Large intestine (tissue), 3 donors: Measurements from ENCODE around the gene PCED1B. TPM values are rescaled to one million over a fixed set of nuclear protein-coding genes. Genes with fewer than 3 reads are reported as not detected.
A peak's percentile ranks its signal among the peaks of the same experiment; 100 is the strongest.

Experiments used
- DNase-seq, 2 donors: peaks; one replicate each; pipeline versions ENCODE4 v3.0.0 to v3.0.0-alpha.2; 2013
- H3K27ac ChIP-seq: one replicate; pipeline ENCODE4 v1.5.1; 2013; ENCODE audit warnings: low read length
- H3K27me3 ChIP-seq: 2 replicates; pipeline ENCODE4 v1.6.1; 2013; ENCODE audit warnings: low read length; ENCODE audit not compliant: control insufficient read depth, insufficient read depth
- H3K36me3 ChIP-seq: 2 replicates; pipeline ENCODE4 v1.6.1; 2013; ENCODE audit warnings: low read length; ENCODE audit not compliant: control insufficient read depth, insufficient read depth
- H3K4me1 ChIP-seq: one replicate; pipeline ENCODE4 v1.6.1; 2013; ENCODE audit warnings: low read length; ENCODE audit not compliant: control insufficient read depth, insufficient read depth
- H3K4me3 ChIP-seq: one replicate; pipeline ENCODE4 v1.5.1; 2013; ENCODE audit warnings: low read length
- H3K9me3 ChIP-seq: one replicate; pipeline ENCODE4 v1.6.1; 2013; ENCODE audit warnings: mild to moderate bottlenecking, low read depth, low read length, moderate library complexity; ENCODE audit not compliant: control insufficient read depth
- WGBS: methylation state at CpG from one replicate; pipeline ENCODE4 v1.1.5; 2013; ENCODE audit warnings: low lambda C conversion rate; ENCODE audit not compliant: insufficient coverage; 5-methylcytosine and 5-hydroxymethylcytosine counted together
- polyA plus RNA-seq: library from polyadenylated mRNA; unstranded; fragments of 120-200 nt; gene quantifications from one replicate; pipeline ENCODE4 v1.2.1, GENCODE V29; 2013

The PCED1B gene
- polyA plus RNA-seq, 1 donor, result 4.3 TPM

- H3K27ac ChIP-seq, result no peak overlapping the region
- H3K4me3 ChIP-seq, result no peak overlapping the region
- H3K4me1 ChIP-seq, result no peaks in the 10 kb centered on the region
- H3K36me3 ChIP-seq, result no peaks in the 10 kb centered on the region
- H3K27me3 ChIP-seq, result no peaks in the 10 kb centered on the region
- no peak for DNase-seq
- no peaks in the 10 kb centered on the region for H3K9me3 ChIP-seq
- WGBS, result no CpG with 5 or more reads among the region's 2 CpGs
Observed at GRCh38 chr12:47147739-47148138, 68.3 kb downstream of the PCED1B start.

GRCh38 chr12:47149146-47149545 is 69.7 kb downstream of the PCED1B start:
- no peaks in the 10 kb centered on the region for H3K4me1 ChIP-seq
- no peaks in the 10 kb centered on the region for H3K9me3 ChIP-seq
- no peaks in the 10 kb centered on the region for H3K27me3 ChIP-seq
- no peak overlapping the region for H3K4me3 ChIP-seq
- WGBS, result no CpG with 5 or more reads among the region's 3 CpGs
- H3K36me3 ChIP-seq, result no peaks in the 10 kb centered on the region
- no peak overlapping the region for H3K27ac ChIP-seq
- DNase-seq, result no peak

- no peaks in the 10 kb centered on the region for H3K4me1 ChIP-seq
- whole genome bisulfite sequencing, result no CpG with 5 or more reads among the region's 1 CpG
- no peak overlapping the region for H3K27ac ChIP-seq
Observed at GRCh38 chr12:47152095-47152494, 72.7 kb downstream of the PCED1B start.

DNA sequence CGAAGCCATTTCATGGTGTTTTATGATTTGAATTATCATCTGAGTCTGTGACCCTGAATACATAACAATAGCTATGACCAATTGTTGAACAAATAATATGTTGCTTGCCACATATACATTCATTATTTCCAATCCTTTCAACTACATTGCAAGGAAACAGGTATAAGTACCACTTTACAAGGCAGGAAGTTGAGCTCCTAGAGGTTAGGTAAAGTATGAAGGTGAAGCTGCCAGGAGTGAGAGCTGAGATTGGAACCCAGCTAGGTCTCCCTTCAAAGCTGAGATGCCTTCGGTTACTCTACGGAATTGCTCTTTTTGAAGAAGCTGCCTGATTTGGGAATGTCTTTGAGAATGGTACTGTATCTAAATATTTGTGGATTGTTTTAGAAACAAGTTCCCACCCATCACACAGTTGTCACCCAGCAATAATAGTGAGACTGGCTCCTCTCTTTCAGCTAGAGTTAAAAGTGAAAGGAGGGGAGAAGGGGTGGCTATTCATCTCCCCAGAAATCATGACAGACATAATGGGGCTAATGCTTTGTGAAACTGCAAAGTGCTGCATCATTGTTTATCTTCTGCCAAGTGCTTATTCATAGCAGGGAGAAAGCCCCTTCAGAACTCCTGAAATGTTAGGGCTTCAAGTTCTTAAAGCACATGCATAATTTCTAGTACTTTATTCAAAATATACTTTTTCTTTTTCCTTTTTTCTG is 76.2 kb downstream of the PCED1B start:
- H3K27ac ChIP-seq, result no peak overlapping the region
- no peaks in the 10 kb centered on the region for H3K36me3 ChIP-seq
- no peak overlapping the region for H3K4me3 ChIP-seq
- no peaks in the 10 kb centered on the region for H3K27me3 ChIP-seq
- H3K9me3 ChIP-seq, result no peaks in the 10 kb centered on the region
- H3K4me1 ChIP-seq, result no peaks in the 10 kb centered on the region
- DNase-seq, result no peak
- no CpG with 5 or more reads among the region's 3 CpGs for WGBS

More at GRCh38 chr12:47152095-47152494, 72.7 kb downstream of the PCED1B start:
- Histone ChIP-seq H3K36me3 (no peaks in the 10 kb centered on the region), H3K4me3 (no peak overlapping the region), H3K9me3 (no peaks in the 10 kb centered on the region), H3K27me3 (no peaks in the 10 kb centered on the region)
- no peak for DNase-seq

DNA sequence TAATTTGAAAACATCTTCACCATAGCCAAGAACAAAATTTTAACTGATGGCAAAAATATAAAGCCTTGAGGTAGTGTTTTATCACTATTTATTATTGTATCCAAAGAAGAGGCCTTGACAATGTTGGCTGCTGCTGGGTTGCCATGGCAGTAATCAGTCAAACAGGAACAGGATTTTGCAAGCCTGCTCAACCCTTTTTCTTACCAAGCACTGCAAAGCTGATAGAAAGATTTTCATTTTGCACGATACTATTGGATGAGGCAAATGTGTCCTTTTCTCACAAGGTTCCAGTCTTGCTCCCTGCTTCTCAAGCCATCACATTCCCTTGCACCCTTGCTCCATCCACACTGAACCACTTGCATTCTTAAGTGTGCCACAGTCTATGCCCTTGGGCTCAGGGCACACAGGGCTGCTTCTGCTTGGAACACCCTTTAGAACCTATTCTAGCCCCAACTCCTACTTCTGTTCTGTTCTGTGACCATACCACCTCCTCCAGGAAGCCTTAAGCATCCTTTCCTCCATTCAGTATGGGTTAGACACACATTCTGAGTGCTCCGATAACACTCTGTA is 76.8 kb downstream of the PCED1B start:
- H3K9me3 ChIP-seq, result no peaks in the 10 kb centered on the region
- no peak overlapping the region for H3K4me3 ChIP-seq
- H3K36me3 ChIP-seq, result no peaks in the 10 kb centered on the region
- DNase-seq, result peak in 1 of 2 donors; percentile 38
- no peaks in the 10 kb centered on the region for H3K4me1 ChIP-seq
- H3K27me3 ChIP-seq, result no peaks in the 10 kb centered on the region
- no peak overlapping the region for H3K27ac ChIP-seq
- no CpG with 5 or more reads among the region's 2 CpGs for WGBS

DNA sequence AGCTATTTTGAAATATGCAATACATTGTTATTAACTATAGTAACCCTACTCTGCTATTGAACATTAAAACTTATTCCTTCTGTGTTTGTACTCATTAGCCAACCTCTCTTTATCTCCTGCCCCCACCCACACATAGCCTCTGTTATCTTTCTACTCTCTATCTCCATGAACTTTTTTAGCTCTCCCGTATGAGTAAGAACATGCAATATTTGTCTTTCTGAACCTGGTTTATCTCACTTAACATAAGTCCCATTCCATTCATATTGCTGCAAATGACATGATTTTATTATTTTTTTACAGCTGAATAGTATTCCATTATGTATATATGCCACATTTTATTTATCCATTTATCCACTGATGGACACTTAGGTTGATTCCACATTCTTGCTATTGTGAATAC is 79.4 kb downstream of the PCED1B start:
- H3K4me3 ChIP-seq, result no peak overlapping the region
- H3K36me3 ChIP-seq, result no peaks in the 10 kb centered on the region
- WGBS, result 17% methylated on average over 1 of the region's 1 CpG
- no peak for DNase-seq
- peaks cover 2% of the 10 kb centered on the region for H3K9me3 ChIP-seq
- H3K4me1 ChIP-seq, result no peaks in the 10 kb centered on the region
- no peak overlapping the region for H3K27ac ChIP-seq
- H3K27me3 ChIP-seq, result no peaks in the 10 kb centered on the region

GRCh38 chr12:47159348-47159747 is 79.9 kb downstream of the PCED1B start:
- 100% methylated on average over 1 of the region's 1 CpG for WGBS
- peaks cover 2% of the 10 kb centered on the region for H3K9me3 ChIP-seq
- DNase-seq, result no peak
- H3K4me3 ChIP-seq, result no peak overlapping the region
- H3K27ac ChIP-seq, result no peak overlapping the region
- no peaks in the 10 kb centered on the region for H3K4me1 ChIP-seq
- H3K27me3 ChIP-seq, result no peaks in the 10 kb centered on the region
- no peaks in the 10 kb centered on the region for H3K36me3 ChIP-seq

- no CpG with 5 or more reads among the region's 2 CpGs for WGBS
- no peaks in the 10 kb centered on the region for H3K4me1 ChIP-seq
Observed at GRCh38 chr12:47160316-47161244, 81.2 kb downstream of the PCED1B start.

GRCh38 chr12:47164116-47164515 is 84.7 kb downstream of the PCED1B start:
- H3K4me1 ChIP-seq, result peaks cover 2% of the 10 kb centered on the region
- H3K27ac ChIP-seq, result no peak overlapping the region
- H3K4me3 ChIP-seq, result no peak overlapping the region
- no peaks in the 10 kb centered on the region for H3K27me3 ChIP-seq
- no peak for DNase-seq
- no peaks in the 10 kb centered on the region for H3K36me3 ChIP-seq
- H3K9me3 ChIP-seq, result peaks cover 2% of the 10 kb centered on the region

More at GRCh38 chr12:47160316-47161244, 81.2 kb downstream of the PCED1B start:
- DNase-seq, result no peak
- H3K4me3 ChIP-seq, result no peak overlapping the region
- H3K27me3 ChIP-seq, result no peaks in the 10 kb centered on the region
- no peak overlapping the region for H3K27ac ChIP-seq
- H3K36me3 ChIP-seq, result no peaks in the 10 kb centered on the region
- peaks cover 2% of the 10 kb centered on the region for H3K9me3 ChIP-seq

- Histone ChIP-seq H3K9me3 (peaks cover 2% of the 10 kb centered on the region), H3K36me3 (no peaks in the 10 kb centered on the region), H3K27me3 (no peaks in the 10 kb centered on the region), H3K27ac (no peak overlapping the region), H3K4me1 (peaks cover 2% of the 10 kb centered on the region), H3K4me3 (no peak overlapping the region)
- WGBS, result no CpG with 5 or more reads among the region's 2 CpGs
- no peak for DNase-seq
Observed at GRCh38 chr12:47164724-47165439, 85.5 kb downstream of the PCED1B start.
